Mammary epithelial cell (primary cell): ENCODE data around the gene N4BP2L1.

Source experiments
- EZH2 ChIP-seq: IDR thresholded peaks from 2 replicates; pipeline ENCODE4 v1.6.1; 2012; ENCODE audit warnings: low read length, inconsistent platforms, borderline replicate concordance
- TF ChIP-seq, protein P1 (sequence below), 2 donors: IDR thresholded peaks in 1 of 2; conservative IDR thresholded peaks in 1 of 2; 2 replicates each; pipeline ENCODE4 v1.5.1; 2011 to 2012; ENCODE audit warnings: inconsistent platforms in 2 of 2, low read length in 2 of 2, mild to moderate bottlenecking in 2 of 2, control low read depth in 1 of 2, low read depth in 1 of 2; ENCODE audit not compliant: insufficient read depth in 1 of 2; ENCODE audit errors: extremely low read depth in 1 of 2

- TF ChIP-seq, protein P1, sequence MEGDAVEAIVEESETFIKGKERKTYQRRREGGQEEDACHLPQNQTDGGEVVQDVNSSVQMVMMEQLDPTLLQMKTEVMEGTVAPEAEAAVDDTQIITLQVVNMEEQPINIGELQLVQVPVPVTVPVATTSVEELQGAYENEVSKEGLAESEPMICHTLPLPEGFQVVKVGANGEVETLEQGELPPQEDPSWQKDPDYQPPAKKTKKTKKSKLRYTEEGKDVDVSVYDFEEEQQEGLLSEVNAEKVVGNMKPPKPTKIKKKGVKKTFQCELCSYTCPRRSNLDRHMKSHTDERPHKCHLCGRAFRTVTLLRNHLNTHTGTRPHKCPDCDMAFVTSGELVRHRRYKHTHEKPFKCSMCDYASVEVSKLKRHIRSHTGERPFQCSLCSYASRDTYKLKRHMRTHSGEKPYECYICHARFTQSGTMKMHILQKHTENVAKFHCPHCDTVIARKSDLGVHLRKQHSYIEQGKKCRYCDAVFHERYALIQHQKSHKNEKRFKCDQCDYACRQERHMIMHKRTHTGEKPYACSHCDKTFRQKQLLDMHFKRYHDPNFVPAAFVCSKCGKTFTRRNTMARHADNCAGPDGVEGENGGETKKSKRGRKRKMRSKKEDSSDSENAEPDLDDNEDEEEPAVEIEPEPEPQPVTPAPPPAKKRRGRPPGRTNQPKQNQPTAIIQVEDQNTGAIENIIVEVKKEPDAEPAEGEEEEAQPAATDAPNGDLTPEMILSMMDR (conservative IDR thresholded peaks at IDR 0.05 in 1 of 2, IDR thresholded peaks at IDR 0.05 in 1 of 2; ENCODE audit: extremely low read depth in 1 of 2, insufficient read depth in 1 of 2, low read depth in 1 of 2, low read length in 2 of 2) = no peak
- TF ChIP-seq EZH2 = no peak
Observed at GRCh38 chr13:32428581-32429432, 877 bp upstream of the N4BP2L1 start.
